Astrocyte of the spinal cord (primary cell): ENCODE measurements around the gene NUDT8.

ENCODE experiments used
- DNase-seq: peaks from one replicate; pipeline ENCODE4 v3.0.0; 2011; ENCODE audit warnings: low read depth, low spot score
- H3K4me3 ChIP-seq: 2 replicates; pipeline ENCODE4 v1.5.1; 2011; ENCODE audit warnings: low read depth, mild to moderate bottlenecking, low read length, moderate library complexity
- in situ Hi-C: cut with HindIII; loops from 2 replicates; pipeline ENCODE4 v1.10.0; 2017; ENCODE audit warnings: low sequenced_read_pairs
- TF ChIP-seq, protein P1 (sequence below): IDR thresholded peaks from 2 replicates; pipeline ENCODE4 v1.5.1; 2012; ENCODE audit warnings: low read depth, mild to moderate bottlenecking, low read length, inconsistent platforms

NUDT8 gene

DNA sequence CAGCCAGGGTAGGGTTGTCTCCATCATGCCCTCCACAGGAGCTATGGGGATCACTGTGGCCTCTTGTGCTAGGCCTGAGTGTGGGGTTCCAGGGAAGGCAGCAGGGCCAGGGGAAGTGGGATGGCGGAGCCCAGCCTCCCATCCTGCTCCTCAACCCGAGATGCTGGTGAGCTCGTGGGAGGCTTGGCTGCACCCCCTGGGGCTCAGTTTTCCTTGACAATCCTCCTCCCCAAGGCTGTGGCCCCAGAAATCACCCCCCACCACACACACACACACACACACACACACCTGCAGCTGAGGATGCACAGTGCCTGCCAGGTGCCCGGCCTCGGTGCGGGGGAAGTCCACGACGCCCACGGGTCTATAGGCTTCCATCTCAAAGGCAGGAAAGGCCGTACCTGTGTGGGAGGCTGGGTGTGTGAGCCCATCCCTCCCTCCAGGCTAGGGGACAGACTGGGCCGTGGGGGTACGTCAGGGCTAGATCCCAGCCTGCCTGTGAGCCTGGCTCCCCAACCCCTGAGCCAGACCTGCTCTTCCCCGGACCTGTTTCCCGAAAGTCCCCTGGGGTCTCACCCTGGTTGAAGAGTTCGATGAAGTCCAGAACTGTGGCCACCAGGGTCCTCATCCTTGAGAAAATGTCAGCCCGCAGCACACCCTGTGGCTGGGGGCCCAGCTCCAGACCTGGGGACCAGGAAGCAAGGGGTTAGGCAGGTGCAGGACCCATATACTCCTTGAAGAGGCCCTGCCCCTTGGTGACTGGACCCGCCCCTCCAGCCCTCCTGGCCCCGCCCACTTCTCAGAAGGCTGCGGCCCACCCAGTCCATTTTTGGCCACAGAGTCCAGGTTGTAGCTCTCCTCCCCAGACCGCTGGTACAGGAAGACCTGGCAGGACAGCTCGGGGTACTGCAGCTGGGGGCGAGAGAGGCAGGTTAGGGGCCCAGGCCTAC lies 15.0 kb upstream of the NUDT8 start:
- in situ Hi-C loops, result no loop called here
- DNase-seq, result no peak
- TF ChIP-seq, protein P1, sequence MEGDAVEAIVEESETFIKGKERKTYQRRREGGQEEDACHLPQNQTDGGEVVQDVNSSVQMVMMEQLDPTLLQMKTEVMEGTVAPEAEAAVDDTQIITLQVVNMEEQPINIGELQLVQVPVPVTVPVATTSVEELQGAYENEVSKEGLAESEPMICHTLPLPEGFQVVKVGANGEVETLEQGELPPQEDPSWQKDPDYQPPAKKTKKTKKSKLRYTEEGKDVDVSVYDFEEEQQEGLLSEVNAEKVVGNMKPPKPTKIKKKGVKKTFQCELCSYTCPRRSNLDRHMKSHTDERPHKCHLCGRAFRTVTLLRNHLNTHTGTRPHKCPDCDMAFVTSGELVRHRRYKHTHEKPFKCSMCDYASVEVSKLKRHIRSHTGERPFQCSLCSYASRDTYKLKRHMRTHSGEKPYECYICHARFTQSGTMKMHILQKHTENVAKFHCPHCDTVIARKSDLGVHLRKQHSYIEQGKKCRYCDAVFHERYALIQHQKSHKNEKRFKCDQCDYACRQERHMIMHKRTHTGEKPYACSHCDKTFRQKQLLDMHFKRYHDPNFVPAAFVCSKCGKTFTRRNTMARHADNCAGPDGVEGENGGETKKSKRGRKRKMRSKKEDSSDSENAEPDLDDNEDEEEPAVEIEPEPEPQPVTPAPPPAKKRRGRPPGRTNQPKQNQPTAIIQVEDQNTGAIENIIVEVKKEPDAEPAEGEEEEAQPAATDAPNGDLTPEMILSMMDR, result no peak
- no peak overlapping the region for H3K4me3 ChIP-seq

DNA sequence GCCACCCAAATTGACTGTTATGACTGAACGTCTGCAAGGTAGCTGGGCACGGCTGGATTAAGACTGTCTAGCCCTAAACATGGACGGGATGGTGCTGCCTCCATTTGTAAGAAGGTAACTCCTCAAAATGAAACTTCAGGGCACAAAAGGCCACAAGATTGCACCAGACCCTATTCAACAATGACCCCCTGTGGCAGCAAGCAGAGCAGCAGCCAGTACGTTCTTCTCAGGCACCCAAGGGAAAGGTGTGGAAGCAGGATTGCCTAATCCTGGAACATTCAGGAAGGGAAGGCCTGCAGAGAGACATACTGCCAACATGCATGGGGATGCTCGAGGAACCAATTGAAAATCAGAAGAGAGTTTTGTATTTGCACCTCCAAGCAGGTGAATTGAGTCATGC lies 14.3 kb upstream of the NUDT8 start:
- no peak for DNase-seq
- in situ Hi-C loops, result no loop called here
- no peak overlapping the region for H3K4me3 ChIP-seq
- TF ChIP-seq, protein P1, result peak; percentile 38

DNA sequence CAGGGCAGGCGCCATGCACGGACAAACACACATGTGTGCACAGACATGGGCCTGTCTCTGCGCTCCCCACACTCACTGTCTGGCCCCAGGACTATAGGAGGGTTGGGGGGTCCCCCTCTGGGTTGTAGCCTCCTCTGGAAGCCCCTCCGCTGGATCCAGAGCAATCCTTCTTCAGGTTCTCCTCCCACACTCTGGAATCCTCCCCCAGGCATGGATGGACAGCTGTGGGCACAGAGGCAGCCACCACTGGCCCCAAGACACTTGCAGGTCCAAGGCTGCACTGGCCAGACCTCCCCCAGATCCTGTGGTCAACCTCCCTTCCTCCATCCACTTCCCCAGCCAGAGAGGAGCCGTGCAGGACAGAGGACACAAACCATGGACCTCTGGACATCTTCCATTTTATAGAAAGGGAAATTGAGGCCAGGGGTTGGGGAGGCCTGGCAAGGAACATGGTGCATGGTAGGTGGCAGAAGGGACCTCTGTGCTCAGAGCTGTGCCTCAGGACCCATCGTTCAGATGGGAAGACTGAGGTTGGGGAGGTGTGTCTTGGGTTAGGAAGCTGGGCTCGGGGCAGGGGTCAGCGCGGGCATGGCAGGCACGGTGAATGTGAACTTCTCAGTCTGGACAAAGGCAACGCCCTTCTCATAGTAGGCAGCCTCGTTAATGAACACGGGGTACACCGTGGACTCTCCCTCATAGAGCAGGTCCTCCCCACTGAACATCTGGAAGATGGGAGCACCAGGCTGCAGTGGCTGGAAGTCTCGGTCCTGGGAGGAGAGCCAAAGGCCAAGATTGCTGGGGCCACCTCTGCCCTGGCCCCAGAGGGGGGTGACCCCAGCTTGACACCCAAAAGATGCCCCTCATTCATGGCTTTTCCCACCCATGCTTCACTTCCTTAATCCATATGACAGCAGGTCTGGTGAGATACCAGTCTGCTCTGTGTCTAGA lies 12.7 kb upstream of the NUDT8 start:
- in situ Hi-C loops, result no loop called here
- no peak overlapping the region for H3K4me3 ChIP-seq
- TF ChIP-seq, protein P1, result no peak

DNA sequence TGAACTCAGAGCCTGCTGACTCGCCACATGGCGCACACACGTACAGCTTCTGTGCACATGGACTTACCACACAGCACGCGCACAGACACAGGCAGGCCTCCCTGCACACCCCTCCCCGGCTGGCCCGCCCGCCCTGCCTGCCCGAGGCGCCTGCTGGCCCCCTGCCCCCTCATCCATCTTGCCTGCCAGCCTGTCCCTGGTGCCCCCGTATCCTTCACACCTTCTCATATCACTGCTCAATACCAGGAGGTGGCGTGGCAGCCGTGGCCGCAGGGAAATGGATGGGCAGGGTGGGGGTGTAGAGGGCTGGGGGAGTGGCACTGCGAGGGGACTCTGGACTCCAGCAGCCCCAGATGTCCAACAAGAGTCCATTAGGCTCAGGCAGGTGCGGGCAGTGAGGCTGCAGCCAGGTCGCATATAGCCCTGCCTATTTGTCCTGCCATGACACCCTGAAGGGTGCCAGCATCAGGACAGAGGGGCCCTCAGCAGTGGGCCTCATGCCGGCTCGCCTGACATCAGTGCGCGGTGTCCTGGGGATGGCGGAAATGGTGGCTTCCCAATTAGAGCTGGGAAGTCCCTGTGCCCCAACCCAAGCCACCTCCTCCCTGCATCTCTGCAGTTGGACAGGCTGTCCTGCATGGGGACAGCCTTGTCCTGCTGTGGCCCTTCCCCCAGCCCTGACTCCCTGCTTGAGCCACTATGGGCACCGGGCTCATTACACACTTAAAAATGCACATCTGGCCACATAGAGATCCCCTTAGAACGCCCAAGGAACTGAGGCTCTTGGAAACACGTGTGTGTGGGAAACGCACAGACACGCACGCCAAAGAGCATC lies 11.8 kb upstream of the NUDT8 start:
- TF ChIP-seq, protein P1, result no peak
- in situ Hi-C loops, result no loop called here
- DNase-seq, result no peak

More for the DNA sequence above, 12.7 kb upstream of the NUDT8 start:
- no peak for DNase-seq

DNA sequence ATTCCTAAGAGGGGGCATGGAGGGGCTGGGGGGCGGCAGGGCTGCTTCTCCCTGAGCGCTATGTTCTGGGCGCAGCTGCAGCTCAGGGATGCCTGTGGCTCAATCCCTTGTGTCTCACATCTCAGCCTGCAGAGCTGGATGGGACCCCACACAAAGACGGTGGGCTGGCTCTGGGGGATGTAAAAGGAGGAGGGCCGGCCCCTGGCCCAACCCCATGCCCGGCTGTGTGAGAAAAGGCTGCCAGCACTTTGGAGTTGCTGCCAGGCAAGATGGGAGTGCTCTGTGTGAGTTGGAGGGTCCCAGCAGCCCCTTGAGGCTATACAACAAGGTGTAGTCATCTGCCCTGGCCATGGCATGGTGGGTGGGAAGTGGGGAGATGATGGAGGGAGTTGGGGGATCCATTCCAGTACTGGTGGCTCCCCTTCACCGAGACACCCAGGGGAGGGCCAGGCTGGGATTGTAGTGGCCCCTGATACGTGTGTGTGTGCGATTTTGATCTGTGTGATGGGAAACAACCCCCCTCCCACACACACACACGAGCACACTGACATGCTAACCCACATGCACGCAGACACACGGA lies 11.1 kb upstream of the NUDT8 start:
- H3K4me3 ChIP-seq, result no peak overlapping the region
- TF ChIP-seq, protein P1, result no peak
- in situ Hi-C loops, result no loop called here
- DNase-seq, result no peak

More for the DNA sequence above, 11.8 kb upstream of the NUDT8 start:
- no peak overlapping the region for H3K4me3 ChIP-seq
